Coronary artery (tissue), 2 donors: ENCODE measurements around the gene INCENP.

Experiments
- DNase-seq: peaks from one replicate; pipeline ENCODE4 v3.0.0-alpha.2; 2017; ENCODE audit warnings: low spot score
- H3K27ac ChIP-seq, 2 donors: fragments of 200-600 bp; sonication (generic); one replicate each; pipeline ENCODE4 v1.5.1; 2016 to 2019
- H3K4me3 ChIP-seq: fragments of 200-600 bp; sonication (generic); 2 replicates; pipeline ENCODE4 v1.5.1; 2016; ENCODE audit warnings: mild to moderate bottlenecking, moderate library complexity
- CTCF ChIP-seq: fragments of 200-600 bp; sonication (generic); IDR thresholded peaks from one replicate; pipeline ENCODE4 v1.5.1; 2019; ENCODE audit warnings: antibody characterized with exemption

Gene INCENP

GRCh38 chr11:62146476-62147200, 22.8 kb downstream of the INCENP start:
- Histone ChIP-seq H3K27ac (no peak overlapping the region), H3K4me3 (no peak overlapping the region)
- DNase-seq, result peak; percentile 38

GRCh38 chr11:62147545-62147944, 23.7 kb downstream of the INCENP start:
- peak; percentile 43 for DNase-seq
- Histone ChIP-seq H3K27ac (no peak overlapping the region), H3K4me3 (no peak overlapping the region)
- TF ChIP-seq CTCF, result no peak

More at GRCh38 chr11:62146476-62147200, 22.8 kb downstream of the INCENP start:
- no peak for TF ChIP-seq CTCF

- Histone ChIP-seq H3K27ac (no peak overlapping the region), H3K4me3 (no peak overlapping the region)
- no peak for TF ChIP-seq CTCF
- peak; percentile 28 for DNase-seq
These were observed 24.6 kb downstream of the INCENP start for GRCh38 chr11:62148271-62148980.

- no peak overlapping the region for H3K27ac ChIP-seq
- TF ChIP-seq CTCF, result no peak
- H3K4me3 ChIP-seq, result no peak overlapping the region
- peak; percentile 69 for DNase-seq
These were observed 26.4 kb downstream of the INCENP start for GRCh38 chr11:62149986-62150886.

DNA sequence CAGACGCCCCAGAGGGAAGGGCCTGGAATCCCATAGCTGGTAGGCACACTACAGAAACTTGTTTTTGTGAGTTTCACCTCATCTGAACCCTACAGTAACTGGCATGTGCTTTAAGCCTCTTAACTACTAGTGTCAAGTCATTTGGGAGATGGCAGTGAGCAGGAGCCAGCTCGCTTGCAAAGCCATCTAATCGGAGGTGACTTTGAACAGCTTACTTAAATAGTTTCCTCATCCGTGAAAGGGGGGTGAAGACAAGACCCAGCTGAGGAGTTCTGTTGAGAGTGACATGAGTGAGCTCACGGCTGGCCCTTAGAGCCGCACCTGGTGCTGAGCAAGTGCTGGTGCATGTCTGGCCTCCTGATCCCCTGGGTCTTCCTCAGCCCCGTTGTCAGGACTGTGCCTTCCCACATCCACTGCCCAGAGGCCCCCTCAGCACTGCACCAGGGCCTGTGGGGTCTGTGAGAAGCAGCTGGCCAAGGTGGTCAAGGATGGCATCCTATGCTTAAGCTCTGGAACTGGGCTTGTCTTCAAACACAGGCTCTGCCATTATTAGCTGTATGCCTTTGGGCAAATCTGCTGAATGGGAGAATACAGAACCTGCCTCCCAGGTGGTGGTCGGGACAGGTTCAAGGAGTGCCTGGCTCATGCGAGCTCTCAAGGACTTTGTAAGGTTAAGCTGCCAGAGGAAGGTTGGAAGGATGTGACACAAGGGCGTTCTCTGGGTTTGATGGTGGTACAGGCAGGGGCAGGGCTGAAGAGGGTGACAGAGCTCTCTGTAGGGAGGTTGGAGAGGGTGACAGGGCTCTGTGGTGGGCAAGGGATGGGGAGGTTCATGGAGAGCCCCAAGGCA, 27.3 kb downstream of the INCENP start:
- DNase-seq, result peak; percentile 35
- H3K4me3 ChIP-seq, result no peak overlapping the region
- TF ChIP-seq CTCF, result no peak
- no peak overlapping the region for H3K27ac ChIP-seq

- peak; percentile 50 for DNase-seq
- TF ChIP-seq CTCF, result no peak
- Histone ChIP-seq H3K4me3 (no peak overlapping the region), H3K27ac (no peak overlapping the region)
These were observed 27.9 kb downstream of the INCENP start for GRCh38 chr11:62151737-62152102.
